H1 (cell line): Measurements from ENCODE around the gene AOPEP.

ENCODE experiments used
- CTCF ChIP-seq, 3 experiments: IDR thresholded peaks; 1 replicate in 2 of 3; 2 replicates in 1 of 3; pipeline versions ENCODE4 v1.5.1 to v1.6.1; 2011; ENCODE audit warnings: low read length in 3 of 3, mild to moderate bottlenecking in 3 of 3, inconsistent platforms in 2 of 3, low read depth in 1 of 3, moderate library complexity in 1 of 3; ENCODE audit not compliant: insufficient read depth in 1 of 3; ENCODE audit errors: control extremely low read depth in 1 of 3
- EP300 ChIP-seq, 2 experiments: IDR thresholded peaks; 1 replicate in 1 of 2; 2 replicates in 1 of 2; pipeline ENCODE4 v1.6.1; 2011 to 2012; ENCODE audit warnings: low read depth in 2 of 2, low read length in 2 of 2, mild to moderate bottlenecking in 2 of 2, borderline replicate concordance in 1 of 2, inconsistent platforms in 1 of 2, moderate library complexity in 1 of 2
- EZH2 ChIP-seq: fragments of 200-600 bp; sonication (generic); IDR thresholded peaks from 2 replicates; pipeline ENCODE4 v1.7.1; 2012; ENCODE audit warnings: low read depth, mild to moderate bottlenecking, moderate library complexity, low read length, inconsistent platforms; ENCODE audit not compliant: severe bottlenecking
- POLR2A ChIP-seq, 2 experiments: IDR thresholded peaks; 1 replicate in 1 of 2; 2 replicates in 1 of 2; pipeline ENCODE4 v1.6.1; 2011; ENCODE audit warnings: low read depth in 2 of 2, low read length in 2 of 2, mild to moderate bottlenecking in 2 of 2; ENCODE audit errors: control extremely low read depth in 1 of 2
- POLR2AphosphoS5 ChIP-seq: IDR thresholded peaks from 2 replicates; pipeline ENCODE4 v1.6.1; 2011; ENCODE audit warnings: low read depth, low read length
- RAD21 ChIP-seq, 2 experiments: IDR thresholded peaks in 1 of 2; conservative IDR thresholded peaks in 1 of 2; 2 replicates each; pipeline ENCODE4 v1.6.1; 2011; ENCODE audit warnings: low read depth in 2 of 2, low read length in 2 of 2, improper control_type of control experiment in 1 of 2, inconsistent platforms in 1 of 2, mild to moderate bottlenecking in 1 of 2, moderate library complexity in 1 of 2
- SIRT6 ChIP-seq: IDR thresholded peaks from one replicate; pipeline ENCODE4 v1.7.1; 2012; ENCODE audit warnings: low read length, inconsistent platforms
- SRF ChIP-seq: IDR thresholded peaks from 2 replicates; pipeline ENCODE4 v1.6.1; 2011; ENCODE audit warnings: mild to moderate bottlenecking, low read depth, low read length, moderate library complexity

- no peak for TF ChIP-seq POLR2A (IDR thresholded peaks at IDR 0.05; ENCODE audit: control extremely low read depth in 1 of 2, low read depth in 2 of 2, low read length in 2 of 2)
- no peak for TF ChIP-seq SRF
- TF ChIP-seq CTCF (IDR thresholded peaks at IDR 0.05; ENCODE audit: control extremely low read depth in 1 of 3, insufficient read depth in 1 of 3, low read depth in 1 of 3, low read length in 3 of 3) = no peak
- TF ChIP-seq SIRT6 = no peak
- no peak for TF ChIP-seq POLR2AphosphoS5
- no peak for TF ChIP-seq RAD21 (IDR thresholded peaks at IDR 0.05 in 1 of 2, conservative IDR thresholded peaks at IDR 0.05 in 1 of 2; ENCODE audit: low read depth in 2 of 2, low read length in 2 of 2)
- TF ChIP-seq EP300 (IDR thresholded peaks at IDR 0.05; ENCODE audit: borderline replicate concordance in 1 of 2, low read depth in 2 of 2, low read length in 2 of 2) = no peak
- no peak for TF ChIP-seq EZH2
Measured at GRCh38 chr9:94843134-94843533, 116.6 kb downstream of the AOPEP start.
